GM12891 (cell line): ENCODE measurements around the gene VPS16.

Experiments
- PAX5 ChIP-seq: IDR thresholded peaks from 2 replicates; pipeline ENCODE4 v1.6.1; 2011; ENCODE audit warnings: low read length, moderate library complexity, mild to moderate bottlenecking; ENCODE audit not compliant: insufficient read depth, severe bottlenecking
- POLR2A ChIP-seq: IDR thresholded peaks from 2 replicates; pipeline ENCODE4 v1.6.1; 2011; ENCODE audit warnings: low read depth, low read length, control low read depth
- POLR2AphosphoS5 ChIP-seq: IDR thresholded peaks from 2 replicates; pipeline ENCODE4 v1.6.1; 2011; ENCODE audit warnings: low read depth, low read length, control low read depth
- POU2F2 ChIP-seq: IDR thresholded peaks from 2 replicates; pipeline ENCODE4 v1.6.1; 2011; ENCODE audit warnings: low read depth, mild to moderate bottlenecking, control low read depth, low read length, moderate library complexity
- SPI1 ChIP-seq: IDR thresholded peaks from 2 replicates; pipeline ENCODE4 v1.6.1; 2011; ENCODE audit warnings: low read depth, low read length, control low read depth
- TAF1 ChIP-seq: IDR thresholded peaks from 2 replicates; pipeline ENCODE4 v1.6.1; 2011; ENCODE audit warnings: low read depth, low read length, control low read depth

GRCh38 chr20:2891343-2891742 lies 50.8 kb downstream of the VPS16 start:
- TF ChIP-seq POLR2A (no peak), POLR2AphosphoS5 (no peak), TAF1 (no peak), SPI1 (no peak), PAX5 (no peak), POU2F2 (no peak)
